HG03103 (cell line): ENCODE measurements around the gene TMEM53.
"Not testable (repeated sequence)": the region's sequence is repeated elsewhere in the genome, so short reads cannot be mapped to it uniquely, and the experiment has no call there.

ENCODE experiments used
- ATAC-seq: cut with Tn5 transposase; IDR thresholded peaks from one replicate; pipeline ENCODE4 v1.9.1; 2021; ENCODE audit warnings: low read depth; ENCODE audit not compliant: unreplicated experiment

TMEM53 gene

DNA sequence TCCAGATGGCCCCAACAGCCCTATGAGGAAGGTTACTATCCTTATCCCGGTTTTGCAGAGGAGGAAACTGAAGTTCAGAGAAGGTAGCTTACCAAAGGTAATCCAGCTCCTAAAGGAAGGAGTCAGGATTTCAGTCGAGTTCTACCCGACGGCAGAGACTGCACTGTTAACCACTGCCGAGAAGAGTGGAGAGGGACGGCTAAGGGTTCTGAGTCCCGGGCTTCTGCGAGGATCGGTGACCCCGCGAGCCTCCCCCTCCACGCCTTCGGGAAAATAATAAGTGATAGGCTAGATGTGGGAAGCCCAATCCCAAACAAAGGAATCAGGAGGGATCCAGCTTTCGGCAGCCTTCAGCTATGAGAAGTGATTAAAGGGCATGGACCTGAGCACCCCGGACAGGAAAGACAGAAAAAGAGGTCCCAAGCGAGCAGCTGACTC lies 587 bp downstream of the TMEM53 start:
- ATAC-seq: peak; percentile 2

DNA sequence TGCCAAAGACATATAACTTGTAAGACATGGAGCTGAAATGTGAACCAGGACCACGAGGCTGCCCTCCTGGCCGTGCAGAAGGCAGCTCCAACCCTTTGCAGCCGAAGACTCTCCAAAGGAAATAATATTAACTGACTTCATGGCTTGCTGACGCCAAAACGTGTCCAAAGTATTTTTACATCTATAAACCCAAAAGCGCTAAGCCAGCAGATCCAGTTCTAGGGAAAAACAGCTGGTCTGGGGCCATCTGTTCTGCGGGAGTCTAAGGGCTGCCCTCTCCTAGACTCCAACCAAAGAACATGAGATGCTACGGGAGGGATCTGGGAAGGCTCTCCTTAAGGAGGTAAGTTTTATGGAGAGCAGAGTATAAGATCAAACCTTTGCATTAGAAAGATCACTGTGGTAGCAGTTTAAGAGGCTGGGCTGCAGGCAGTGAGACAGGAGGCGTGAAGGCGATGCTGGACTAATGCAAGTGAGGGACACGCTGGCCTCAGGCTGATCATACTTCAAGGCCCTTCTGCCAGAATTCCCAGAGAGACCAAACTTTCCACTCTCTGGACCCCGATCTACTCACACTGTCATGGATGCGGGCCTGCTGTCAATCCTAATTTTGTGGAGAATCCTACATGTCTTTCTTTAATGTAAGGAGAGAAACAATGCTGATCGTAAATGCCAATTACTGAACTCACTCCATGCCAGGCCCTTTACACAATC lies 1.2 kb downstream of the TMEM53 start:
- ATAC-seq: no peak

DNA sequence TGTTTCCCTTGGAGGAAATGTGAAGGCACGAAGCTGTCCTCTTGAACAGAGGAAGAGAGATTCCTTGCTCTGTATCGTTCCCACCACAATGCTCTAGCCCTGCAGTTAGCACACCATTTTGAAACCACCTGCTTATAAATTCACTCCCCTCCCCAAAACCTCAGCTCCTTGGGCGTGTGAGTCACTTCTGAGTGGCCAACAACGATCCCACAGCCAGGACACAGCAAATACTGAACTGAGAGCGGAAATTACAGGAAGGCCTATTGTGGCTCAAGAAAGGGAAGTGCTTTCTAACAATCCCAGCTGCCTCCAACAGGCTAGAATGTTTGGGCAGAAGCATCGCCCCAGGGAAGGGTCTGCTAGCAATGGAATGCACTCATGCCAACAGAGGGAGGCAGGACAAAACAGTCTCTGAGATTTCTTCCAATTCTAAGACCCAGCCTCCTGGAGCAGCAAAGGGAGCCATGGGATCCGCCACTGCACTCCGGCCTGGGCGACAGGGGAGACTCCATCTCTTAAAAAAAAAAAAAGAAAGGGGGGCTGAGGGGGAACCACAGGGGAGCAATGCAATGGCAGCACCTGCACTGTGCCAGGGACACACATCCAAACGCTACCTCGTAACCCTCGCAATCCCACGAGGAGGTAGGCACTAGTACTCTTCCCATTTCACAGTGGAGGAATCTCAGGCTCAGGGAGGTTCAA lies 1.9 kb downstream of the TMEM53 start:
- ATAC-seq: no peak

- ATAC-seq: no peak
Measured at GRCh38 chr1:44670751-44671640, 3.3 kb downstream of the TMEM53 start.

DNA sequence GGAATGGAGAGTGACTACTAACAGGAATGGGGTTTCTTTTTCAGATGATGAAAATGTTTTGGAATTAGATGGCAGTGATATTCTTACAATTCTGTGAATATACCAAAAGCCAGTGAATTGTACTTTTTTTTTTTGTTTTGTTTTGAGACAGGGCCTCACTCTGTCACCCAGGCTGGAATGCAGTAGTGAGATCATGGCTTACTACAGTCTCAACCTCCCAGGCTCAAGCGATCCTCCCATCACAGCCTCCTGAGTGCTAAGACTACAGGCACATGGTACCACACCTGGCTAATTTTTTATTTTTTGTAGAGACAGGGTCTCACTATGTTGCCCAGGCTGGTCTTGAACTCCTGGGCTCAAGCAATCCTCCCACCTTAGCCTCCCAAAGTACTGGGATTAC lies 7.6 kb downstream of the TMEM53 start:
- ATAC-seq: not testable (repeated sequence)

GRCh38 chr1:44664730-44665370 lies 9.4 kb downstream of the TMEM53 start:
- ATAC-seq: no peak

- ATAC-seq: no peak
Measured at GRCh38 chr1:44663417-44663816, 10.9 kb downstream of the TMEM53 start.

DNA sequence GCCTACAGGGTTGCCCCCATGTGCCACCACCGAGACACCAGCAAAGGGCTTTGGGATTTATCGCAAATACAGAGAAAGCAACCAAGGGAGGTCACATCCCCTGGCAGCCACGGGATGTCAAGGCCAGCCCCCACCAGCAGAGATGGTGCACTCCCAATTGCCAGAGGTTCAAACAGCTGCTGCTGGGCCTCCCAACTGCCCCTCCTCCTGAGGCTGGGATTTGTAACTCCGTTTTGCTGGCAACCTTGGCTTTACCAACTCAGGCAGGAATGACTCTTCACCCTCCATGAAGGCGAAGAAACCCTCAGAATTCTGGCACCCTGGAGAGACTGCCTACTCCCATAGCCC lies 11.6 kb downstream of the TMEM53 start:
- no peak for ATAC-seq

GRCh38 chr1:44661781-44662682 lies 12.2 kb downstream of the TMEM53 start:
- ATAC-seq: no peak

- ATAC-seq: no peak
Measured at GRCh38 chr1:44660176-44660575, 14.1 kb downstream of the TMEM53 start.

GRCh38 chr1:44659566-44659965 lies 14.7 kb downstream of the TMEM53 start:
- ATAC-seq: no peak

GRCh38 chr1:44655609-44656008 lies 18.7 kb downstream of the TMEM53 start:
- ATAC-seq: no peak

DNA sequence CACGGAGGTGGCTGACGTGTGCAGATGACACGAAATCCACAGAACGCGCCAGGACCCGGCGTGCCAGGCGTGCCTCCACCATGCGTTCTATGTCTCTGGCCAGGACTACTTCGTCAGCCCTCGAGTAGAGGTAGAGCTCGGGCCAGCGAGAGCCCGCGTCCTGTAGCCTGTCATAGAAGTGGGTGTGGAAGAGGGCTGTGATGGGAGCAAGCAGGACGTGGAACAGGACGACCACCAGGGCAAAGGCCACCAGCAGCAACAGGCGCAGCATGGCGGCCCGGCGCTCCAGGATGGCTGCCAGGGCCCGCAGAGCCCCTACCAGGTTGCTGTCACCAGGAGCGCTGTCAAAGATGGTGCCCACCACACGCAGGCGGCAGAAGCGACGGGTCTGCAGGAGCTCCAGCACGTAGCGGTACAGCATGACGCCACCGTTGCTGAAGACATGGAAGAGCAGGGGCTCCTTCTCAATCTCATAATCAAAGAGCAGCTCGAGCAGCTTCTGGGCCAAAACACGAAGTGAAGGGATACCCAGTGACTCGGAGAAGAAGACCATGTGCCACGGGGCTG lies 19.6 kb downstream of the TMEM53 start:
- ATAC-seq: no peak

DNA sequence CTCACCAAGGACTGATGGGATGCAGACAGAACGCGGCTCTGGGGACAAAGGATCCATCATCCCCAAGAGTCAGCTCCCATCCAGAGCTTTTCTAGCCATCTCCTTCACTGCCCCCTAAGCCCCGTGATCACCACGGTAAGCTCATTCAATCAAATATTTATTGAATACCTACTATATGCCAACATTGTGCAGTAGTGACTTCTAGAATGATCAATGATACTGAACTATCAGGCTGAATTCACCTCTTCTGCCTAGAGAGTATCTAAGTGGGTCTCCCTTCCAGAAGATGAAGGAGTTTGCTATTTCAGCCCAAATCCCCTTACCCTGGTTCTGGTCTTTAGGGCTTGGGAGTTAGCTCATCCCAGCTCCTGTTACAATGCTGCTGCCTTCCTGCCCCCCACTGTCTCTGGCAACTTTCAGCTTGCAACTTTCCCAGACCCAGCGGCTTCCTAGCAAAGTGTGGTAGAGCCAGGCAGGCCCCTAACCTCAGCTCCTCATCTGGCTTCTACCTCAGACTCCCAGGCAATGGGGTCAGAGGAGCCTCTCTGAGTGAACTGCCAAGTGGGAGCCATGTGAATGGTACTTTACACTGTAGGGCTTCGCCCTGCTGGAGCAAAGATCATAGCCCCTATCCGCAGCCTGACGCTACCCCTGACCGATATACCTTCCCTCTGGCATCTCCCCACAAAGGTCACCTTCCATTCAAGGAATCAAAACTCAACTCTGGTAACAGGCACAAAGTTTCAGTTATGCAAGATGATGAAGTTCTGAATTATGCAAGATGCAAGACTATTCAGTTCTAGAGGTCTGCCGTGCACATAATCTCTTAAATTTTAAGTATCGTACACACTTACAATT lies 20.9 kb downstream of the TMEM53 start:
- no peak for ATAC-seq

DNA sequence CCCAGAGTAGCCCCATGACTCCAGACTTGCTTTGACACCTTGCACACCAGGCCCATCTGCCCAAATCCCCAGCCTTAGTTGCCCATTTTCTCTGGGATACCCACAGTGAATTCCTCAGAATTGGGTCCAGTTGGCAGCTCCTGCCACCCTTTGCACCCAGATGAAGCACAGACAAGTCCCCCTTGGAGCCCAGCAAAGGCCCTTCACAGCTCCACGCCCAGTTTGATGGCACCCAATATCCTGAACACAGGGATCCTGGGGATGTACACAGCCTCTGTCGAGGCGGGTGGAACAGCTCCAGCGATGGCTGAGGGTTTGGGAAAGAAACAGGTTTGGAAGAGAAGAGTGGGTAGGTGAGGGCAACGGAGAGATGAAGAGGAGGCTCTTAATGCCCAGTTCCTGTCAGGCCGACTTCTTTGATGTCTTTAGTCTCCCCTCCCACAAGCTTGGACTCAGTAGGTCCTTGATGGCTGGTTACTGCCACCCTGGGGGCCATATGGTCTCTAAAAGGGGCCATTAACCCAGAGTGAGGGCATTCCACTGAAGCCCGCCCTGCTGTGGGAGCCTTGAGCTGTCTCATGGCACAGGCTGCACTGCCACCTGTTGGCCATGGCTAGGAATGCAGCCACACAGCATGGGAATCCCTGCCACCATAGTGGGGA lies 21.7 kb downstream of the TMEM53 start:
- no peak for ATAC-seq

GRCh38 chr1:44651069-44651468 lies 23.2 kb downstream of the TMEM53 start:
- ATAC-seq: no peak

GRCh38 chr1:44650159-44650831 lies 24.0 kb downstream of the TMEM53 start:
- ATAC-seq: no peak

DNA sequence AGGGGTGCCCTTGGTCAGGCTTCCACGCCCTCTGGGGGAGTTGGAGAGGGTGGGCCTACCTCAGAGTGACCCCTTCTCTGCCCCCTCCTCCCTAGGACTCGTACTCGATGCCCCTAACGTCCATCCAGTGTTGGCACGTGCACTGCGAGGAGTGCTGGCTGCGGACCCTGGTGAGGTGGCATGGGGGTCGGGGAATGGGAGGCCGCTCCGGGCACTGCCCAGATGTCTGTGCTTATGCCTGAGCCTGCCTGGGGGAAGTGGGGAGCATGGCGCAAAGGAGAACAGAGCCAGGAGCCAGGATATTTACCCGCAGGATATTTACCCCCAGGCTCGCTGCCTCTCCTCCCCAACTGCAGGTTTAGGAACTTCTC lies 24.5 kb downstream of the TMEM53 start:
- ATAC-seq: no peak
